MCF 10A (cell line): Measurements from ENCODE around the gene FRMD3. TPM values are rescaled to one million over a fixed set of nuclear protein-coding genes. Genes with fewer than 3 reads are reported as not detected.

Experiments
- BruUV-seq: library from RNA; stranded (reverse); fragments of 400-500 nt; replicated peaks from 2 replicates; lab custom pipeline; 2021; lab: Mats Ljungman, UMichigan
- CTCF ChIA-PET: fragments of 300-600 bp; sonication (Branson Sonifier 250); formaldehyde crosslinking; extraction: SDS; loops from one replicate; lab custom pipeline; 2021; ENCODE audit warnings: antibody characterized with exemption, inconsistent platforms; lab: Yijun Ruan, JAX
- POLR2A ChIA-PET: fragments of 300-600, 350-650 bp; sonication (Branson Sonifier 250); formaldehyde crosslinking; extraction: SDS; loops from one replicate; lab custom pipeline; 2020; ENCODE audit warnings: antibody characterized with exemption, inconsistent platforms; lab: Yijun Ruan, JAX
- DNase-seq: peaks from one replicate; pipeline ENCODE4 v3.0.0-alpha.2; 2018; ENCODE audit not compliant: unreplicated experiment
- H3K27ac Mint-ChIP-seq: one replicate; pipeline ENCODE4 v1.8.0; 2022; ENCODE audit warnings: mild to moderate bottlenecking, low read depth, mixed read lengths; ENCODE audit not compliant: unreplicated experiment
- H3K27me3 Mint-ChIP-seq: one replicate; pipeline ENCODE4 v1.8.0; 2022; ENCODE audit warnings: mixed read lengths; ENCODE audit not compliant: insufficient read depth, unreplicated experiment
- H3K36me3 Mint-ChIP-seq: one replicate; pipeline ENCODE4 v1.8.0; 2022; ENCODE audit warnings: mild to moderate bottlenecking, moderate library complexity, mixed read lengths; ENCODE audit not compliant: insufficient read depth, unreplicated experiment
- H3K4me1 Mint-ChIP-seq: one replicate; pipeline ENCODE4 v1.8.0; 2022; ENCODE audit warnings: mixed read lengths; ENCODE audit not compliant: insufficient read depth, unreplicated experiment
- H3K4me3 Mint-ChIP-seq: one replicate; pipeline ENCODE4 v1.8.0; 2022; ENCODE audit warnings: mild to moderate bottlenecking, moderate library complexity, mixed read lengths; ENCODE audit not compliant: unreplicated experiment
- H3K9me3 Mint-ChIP-seq: one replicate; pipeline ENCODE4 v1.8.0; 2022; ENCODE audit warnings: mixed read lengths; ENCODE audit not compliant: unreplicated experiment
- CTCF ChIP-seq: fragments of 200-600 bp; IDR thresholded peaks from one replicate; pipeline ENCODE4 v1.8.0; 2022; ENCODE audit warnings: antibody characterized with exemption, mild to moderate bottlenecking; ENCODE audit not compliant: unreplicated experiment
- intact Hi-C: fragments of 100-400 bp; cut with micrococcal nuclease; formaldehyde crosslinking; loops from 2 replicates; pipeline ENCODE4 v1.14.1; 2022
- total RNA-seq: library from RNA; stranded (reverse); gene quantifications from 2 replicates; pipeline ENCODE4 v1.2.3, GENCODE V29; 2022

FRMD3 gene
- total RNA-seq, 1 experiment from 2014 or later, result 0.28 TPM

DNA sequence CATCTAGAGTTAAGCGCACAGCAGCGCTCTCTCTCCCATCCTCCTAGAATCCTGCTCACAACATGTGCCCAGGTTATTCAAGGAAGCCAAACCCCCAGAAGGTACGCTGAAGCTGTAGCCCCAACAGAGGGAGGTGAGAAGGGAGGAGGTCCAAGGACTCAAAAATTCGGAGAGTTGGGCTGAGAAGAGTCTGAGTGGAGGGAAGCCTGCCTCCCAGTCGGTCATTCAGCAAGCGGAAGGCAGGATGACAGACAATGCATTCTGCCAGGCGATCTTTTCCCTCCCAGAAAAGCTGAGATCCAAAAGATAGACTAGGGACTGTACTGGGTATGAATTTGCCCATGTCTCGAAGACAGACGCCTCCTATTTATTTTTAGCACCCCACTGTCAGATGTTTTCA, 189.2 kb downstream of the FRMD3 start:
- no peaks in the 10 kb centered on the region for H3K36me3 Mint-ChIP-seq
- ChIA-PET CTCF (no interaction called here), POLR2A (no interaction called here)
- no peaks in the 10 kb centered on the region for H3K9me3 Mint-ChIP-seq
- H3K27ac Mint-ChIP-seq, result no peak overlapping the region
- intact Hi-C loops, result no loop called here
- no peaks in the 10 kb centered on the region for H3K4me1 Mint-ChIP-seq
- no peak overlapping the region for H3K4me3 Mint-ChIP-seq
- TF ChIP-seq CTCF, result no peak
- no peak for DNase-seq
- H3K27me3 Mint-ChIP-seq, result no peaks in the 10 kb centered on the region
- BruUV-seq, result no TSS peak

GRCh38 chr9:83346655-83347420, 191.4 kb downstream of the FRMD3 start:
- intact Hi-C loops, result no loop called here
- no peak for DNase-seq
- ChIA-PET POLR2A (no interaction called here), CTCF (interaction anchor here (0.6 to 1.5 kb wide), 2 partner anchors 19 to 191 kb away, joined by 3 read pairs; partner anchors contain the start of gene FRMD3)
- Mint-ChIP-seq H3K9me3 (no peaks in the 10 kb centered on the region), H3K4me1 (no peaks in the 10 kb centered on the region), H3K4me3 (no peak overlapping the region), H3K27me3 (no peaks in the 10 kb centered on the region), H3K36me3 (no peaks in the 10 kb centered on the region), H3K27ac (no peak overlapping the region)
- no TSS peak for BruUV-seq
- no peak for TF ChIP-seq CTCF

GRCh38 chr9:83343366-83343999, 194.7 kb downstream of the FRMD3 start:
- BruUV-seq, result no TSS peak
- Mint-ChIP-seq H3K27me3 (no peaks in the 10 kb centered on the region), H3K4me3 (no peak overlapping the region), H3K4me1 (no peaks in the 10 kb centered on the region), H3K36me3 (no peaks in the 10 kb centered on the region), H3K27ac (no peak overlapping the region), H3K9me3 (no peaks in the 10 kb centered on the region)
- intact Hi-C loops, result no loop called here
- POLR2A ChIA-PET, result no interaction called here
- no peak for TF ChIP-seq CTCF
- DNase-seq, result no peak
- CTCF ChIA-PET, result interaction anchor here (0.6 to 3.7 kb wide), 3 partner anchors 9 to 217 kb away, joined by 3 to 31 read pairs (median 5); no protein-coding TSS in a partner anchor

DNA sequence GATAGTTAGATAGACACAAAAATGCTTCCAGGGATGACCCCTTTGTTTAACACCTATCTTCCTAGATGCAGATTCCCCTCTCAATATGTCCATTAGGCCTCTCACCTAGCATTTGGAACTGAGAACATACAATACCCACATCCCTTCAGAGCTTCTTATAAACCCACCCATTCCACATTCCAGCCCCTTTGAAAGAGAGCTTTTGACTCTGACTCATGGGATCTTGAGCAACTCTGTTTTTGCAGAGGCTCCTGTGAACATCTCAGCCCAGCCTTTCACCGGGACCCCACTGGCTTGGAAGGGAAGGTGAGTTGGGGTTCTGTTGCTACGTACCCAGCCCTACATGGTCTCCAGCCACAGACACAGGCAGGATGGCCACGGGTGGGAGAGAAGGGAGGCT, 195.5 kb downstream of the FRMD3 start:
- intact Hi-C loops, result no loop called here
- no peak for TF ChIP-seq CTCF
- H3K27me3 Mint-ChIP-seq, result no peaks in the 10 kb centered on the region
- H3K9me3 Mint-ChIP-seq, result no peaks in the 10 kb centered on the region
- DNase-seq, result no peak
- ChIA-PET CTCF (interaction anchor here (0.6 to 3.7 kb wide), 4 partner anchors 9 to 254 kb away, joined by 3 to 31 read pairs (median 4); no protein-coding TSS in a partner anchor), POLR2A (no interaction called here)
- no peak overlapping the region for H3K4me3 Mint-ChIP-seq
- BruUV-seq, result no TSS peak
- H3K4me1 Mint-ChIP-seq, result no peaks in the 10 kb centered on the region
- H3K27ac Mint-ChIP-seq, result no peak overlapping the region
- no peaks in the 10 kb centered on the region for H3K36me3 Mint-ChIP-seq
